Stimulated activated memory B cell treated with anti-CD40 and anti-IgM and Interleukin-4, amounts not matched to agents 10 μg/mL and 1 μg/mL and 100 μg/mL, for 72 hours (primary cell): ENCODE data around the gene SRMS.
"Not testable (repeated sequence)": the region's sequence is repeated elsewhere in the genome, so short reads cannot be mapped to it uniquely, and the experiment has no call there.

ENCODE experiments used
- ATAC-seq: fragments of 150-1000 bp; cut with Tn5 transposase; 2 replicates; pipeline ENCODE4 v1.10.0; 2021
- H3K27ac Mint-ChIP-seq: one replicate; pipeline ENCODE4 v1.8.0; 2022; ENCODE audit warnings: mild to moderate bottlenecking, mixed read lengths
- H3K27me3 Mint-ChIP-seq: one replicate; pipeline ENCODE4 v1.8.0; 2022; ENCODE audit warnings: mixed read lengths
- H3K36me3 Mint-ChIP-seq: one replicate; pipeline ENCODE4 v1.8.0; 2022; ENCODE audit warnings: mixed read lengths
- H3K4me1 Mint-ChIP-seq: one replicate; pipeline ENCODE4 v1.8.0; 2022; ENCODE audit warnings: mixed read lengths
- H3K4me3 Mint-ChIP-seq: one replicate; pipeline ENCODE4 v1.8.0; 2022; ENCODE audit warnings: mild to moderate bottlenecking, moderate library complexity, mixed read lengths
- H3K9me3 Mint-ChIP-seq: one replicate; pipeline ENCODE4 v1.8.0; 2022; ENCODE audit warnings: mixed read lengths

The SRMS gene

DNA sequence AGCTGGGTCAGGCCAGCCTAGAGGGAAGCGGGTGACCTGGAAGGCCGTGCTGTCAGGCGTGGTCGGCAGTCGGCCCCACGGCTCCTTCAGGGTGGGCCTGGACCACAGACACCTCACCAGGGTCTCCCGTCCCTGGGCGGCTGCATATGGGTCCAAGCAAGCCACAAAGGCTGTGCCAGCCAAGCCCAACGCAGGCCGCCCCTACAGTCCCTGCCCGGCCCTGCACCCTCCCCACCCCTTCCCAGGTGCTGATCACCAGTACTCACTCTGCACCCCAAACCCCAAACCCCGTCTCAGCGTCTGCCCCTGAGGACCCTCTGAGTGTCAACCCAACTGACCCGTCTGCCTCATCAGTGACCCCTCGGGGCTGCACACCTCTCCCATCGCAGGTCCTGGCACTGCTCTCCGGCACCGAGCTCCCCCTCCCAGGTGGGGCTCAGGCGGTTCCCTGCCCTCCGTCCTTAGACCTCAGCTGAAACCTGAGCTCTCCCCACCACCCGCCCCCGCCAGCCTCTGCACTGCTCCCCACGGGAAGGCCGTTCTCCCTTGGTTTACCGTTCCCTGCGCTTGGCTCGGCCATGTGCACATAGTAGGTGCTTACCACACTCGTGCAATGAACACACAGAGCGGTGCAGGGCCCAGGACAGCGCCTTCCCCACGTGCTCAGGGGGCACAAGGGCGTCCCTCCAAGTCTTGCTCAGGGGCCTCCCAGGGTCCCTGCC lies 28.4 kb downstream of the SRMS start:
- H3K27me3 Mint-ChIP-seq, result peaks cover 9% of the 10 kb centered on the region
- peak overlapping the region; percentile 78 for H3K4me3 Mint-ChIP-seq
- no peak for ATAC-seq
- peaks cover 22% of the 10 kb centered on the region for H3K36me3 Mint-ChIP-seq
- H3K27ac Mint-ChIP-seq, result peak overlapping the region; percentile 85
- H3K9me3 Mint-ChIP-seq, result peaks cover 7% of the 10 kb centered on the region
- peaks cover 18% of the 10 kb centered on the region for H3K4me1 Mint-ChIP-seq

DNA sequence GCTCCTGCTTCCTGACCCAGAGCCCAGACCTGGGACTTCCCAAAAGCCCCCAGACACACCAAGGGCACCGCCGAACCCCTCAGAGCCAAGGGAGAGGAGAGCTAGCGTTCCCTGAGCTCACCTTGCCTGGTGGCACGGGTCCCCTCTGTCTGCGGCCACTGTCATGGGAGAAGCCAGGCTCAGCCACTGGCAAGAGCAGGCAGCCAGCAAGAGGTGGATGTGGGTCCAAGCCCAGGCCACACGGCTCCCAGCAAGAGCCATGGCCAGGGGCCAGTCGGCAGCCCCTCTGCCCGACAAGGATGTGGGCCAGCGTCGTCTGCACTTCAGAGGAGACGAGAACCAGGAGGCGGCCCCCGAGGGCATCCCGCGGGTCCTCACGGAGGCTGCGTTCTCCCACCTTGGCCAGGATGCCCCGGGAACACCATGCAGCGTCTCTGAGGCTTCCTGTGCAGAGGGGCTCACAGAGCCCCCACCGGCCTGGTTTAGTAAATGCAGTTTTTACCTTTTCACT lies 29.1 kb downstream of the SRMS start:
- Mint-ChIP-seq H3K27me3 (peaks cover 14% of the 10 kb centered on the region), H3K27ac (no peak overlapping the region), H3K4me1 (peaks cover 17% of the 10 kb centered on the region), H3K9me3 (peaks cover 5% of the 10 kb centered on the region), H3K36me3 (peaks cover 15% of the 10 kb centered on the region), H3K4me3 (no peak overlapping the region)
- ATAC-seq, result no peak

DNA sequence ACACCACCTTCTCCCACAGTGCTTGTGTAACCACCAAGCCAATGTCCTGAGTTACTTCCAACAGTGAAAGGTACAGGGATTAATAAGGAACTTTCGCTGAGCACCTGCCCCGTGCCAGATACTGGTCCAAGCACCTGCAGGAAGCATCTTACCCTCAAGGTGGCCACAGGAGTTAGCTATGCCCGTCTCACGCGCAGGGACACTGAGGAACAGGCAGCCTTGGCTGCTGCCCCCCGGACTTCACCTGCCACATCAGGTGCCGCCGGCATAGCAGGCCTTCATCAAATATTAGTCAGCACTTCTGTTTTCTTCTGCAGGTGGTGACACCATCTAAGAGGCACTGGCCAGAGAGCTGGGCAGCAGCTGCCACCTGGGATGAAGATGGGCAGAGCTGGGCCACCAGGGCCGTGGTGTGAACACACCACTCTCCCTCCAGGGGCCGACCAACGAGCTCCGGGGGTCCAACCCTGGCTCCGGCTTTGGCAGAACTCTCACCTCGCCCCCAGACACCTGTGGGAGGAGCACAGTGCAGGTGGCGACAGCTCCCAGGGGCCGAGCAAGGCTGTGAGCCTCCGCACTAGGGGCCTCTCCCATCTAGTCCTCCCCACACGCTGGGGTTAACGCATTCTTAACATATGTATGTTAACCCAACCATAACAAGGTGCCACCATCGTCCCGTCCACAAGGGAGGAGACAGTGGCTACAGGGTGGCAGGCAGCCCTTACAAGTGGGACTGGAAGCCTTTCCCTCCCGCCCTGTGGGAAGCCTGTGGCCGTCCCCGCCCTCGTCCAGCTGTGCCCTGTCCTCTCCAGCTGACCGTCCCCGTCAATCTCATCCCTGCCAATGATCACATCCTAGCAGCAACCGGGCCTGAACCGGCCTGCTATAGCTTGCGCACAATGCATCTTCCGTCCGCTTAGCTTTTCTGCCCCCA lies 29.9 kb downstream of the SRMS start:
- no peak overlapping the region for H3K27ac Mint-ChIP-seq
- H3K9me3 Mint-ChIP-seq, result peaks cover 4% of the 10 kb centered on the region
- H3K4me1 Mint-ChIP-seq, result peaks cover 13% of the 10 kb centered on the region
- no peak for ATAC-seq
- peaks cover 21% of the 10 kb centered on the region for H3K27me3 Mint-ChIP-seq
- H3K4me3 Mint-ChIP-seq, result no peak overlapping the region
- H3K36me3 Mint-ChIP-seq, result peaks cover 8% of the 10 kb centered on the region

DNA sequence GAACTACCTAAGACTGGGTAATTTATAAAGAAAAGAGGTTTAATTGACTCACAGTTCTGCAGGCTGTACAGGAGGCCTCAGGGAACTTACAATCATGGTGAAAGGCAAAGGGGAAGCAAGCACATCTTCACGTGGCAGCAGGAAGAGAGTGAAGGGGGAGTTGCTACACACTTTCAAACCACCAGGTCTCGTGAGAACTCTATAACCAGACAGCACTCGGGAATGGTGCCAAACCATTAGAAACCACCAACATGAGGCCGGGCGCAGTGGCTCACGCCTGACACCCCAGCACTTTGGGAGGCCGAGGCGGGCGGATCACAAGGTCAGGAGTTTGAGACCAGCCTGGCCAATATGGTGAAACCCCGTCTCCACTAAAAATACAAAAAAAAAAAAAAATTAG lies 33.0 kb downstream of the SRMS start:
- H3K36me3 Mint-ChIP-seq, H3K4me1 Mint-ChIP-seq, H3K27ac Mint-ChIP-seq, ATAC-seq, H3K9me3 Mint-ChIP-seq, H3K4me3 Mint-ChIP-seq: not testable (repeated sequence)
- peaks cover 41% of the 10 kb centered on the region for H3K27me3 Mint-ChIP-seq

DNA sequence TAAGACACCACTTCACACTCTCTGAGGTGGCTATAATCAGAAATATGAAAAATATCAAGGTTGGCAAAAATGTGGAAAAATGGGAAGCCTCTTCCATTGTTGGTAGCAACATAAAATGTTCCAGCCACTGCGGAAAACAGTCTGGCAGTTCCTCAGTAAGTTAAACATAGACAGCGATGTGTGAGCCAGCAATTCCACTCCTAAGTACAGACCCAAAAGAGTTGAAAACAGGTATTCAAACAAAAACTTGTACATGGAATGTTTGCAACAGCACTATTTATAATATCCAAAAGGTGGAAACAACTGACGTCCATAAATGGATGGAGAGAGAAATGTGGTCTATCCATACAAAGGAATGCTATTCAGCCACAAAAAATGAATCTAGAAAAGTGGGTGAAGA lies 34.3 kb downstream of the SRMS start:
- Mint-ChIP-seq H3K36me3 (no peaks in the 10 kb centered on the region), H3K4me1 (no peaks in the 10 kb centered on the region), H3K27me3 (peaks cover 52% of the 10 kb centered on the region), H3K4me3 (no peak overlapping the region), H3K27ac (no peak overlapping the region), H3K9me3 (peaks cover 3% of the 10 kb centered on the region)
- no peak for ATAC-seq

DNA sequence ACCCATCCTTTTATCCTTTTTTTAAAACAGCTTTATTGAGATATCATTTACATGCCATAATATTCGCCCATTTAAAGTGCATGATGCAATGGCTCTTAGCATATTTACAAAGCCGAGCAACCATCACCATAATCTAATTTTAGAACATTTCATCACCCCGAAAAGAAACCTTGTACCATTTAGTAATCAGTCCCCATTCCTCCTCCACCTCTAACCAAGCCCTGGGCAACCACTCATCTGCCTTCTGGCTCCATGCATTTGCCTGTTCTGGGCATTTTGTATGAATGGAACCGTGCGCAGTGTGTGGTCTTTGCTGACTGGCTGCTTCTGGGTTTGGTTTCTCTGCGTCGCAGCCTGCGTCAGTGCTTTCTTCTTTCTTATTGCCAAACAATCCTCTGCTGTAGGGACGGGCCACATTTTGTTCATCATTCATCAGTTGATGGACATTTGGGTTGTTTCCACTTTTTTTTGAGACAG lies 38.4 kb downstream of the SRMS start:
- Mint-ChIP-seq H3K4me1 (no peaks in the 10 kb centered on the region), H3K4me3 (no peak overlapping the region), H3K27me3 (peaks cover 71% of the 10 kb centered on the region), H3K9me3 (peaks cover 4% of the 10 kb centered on the region), H3K27ac (no peak overlapping the region), H3K36me3 (no peaks in the 10 kb centered on the region)
- ATAC-seq, result no peak

DNA sequence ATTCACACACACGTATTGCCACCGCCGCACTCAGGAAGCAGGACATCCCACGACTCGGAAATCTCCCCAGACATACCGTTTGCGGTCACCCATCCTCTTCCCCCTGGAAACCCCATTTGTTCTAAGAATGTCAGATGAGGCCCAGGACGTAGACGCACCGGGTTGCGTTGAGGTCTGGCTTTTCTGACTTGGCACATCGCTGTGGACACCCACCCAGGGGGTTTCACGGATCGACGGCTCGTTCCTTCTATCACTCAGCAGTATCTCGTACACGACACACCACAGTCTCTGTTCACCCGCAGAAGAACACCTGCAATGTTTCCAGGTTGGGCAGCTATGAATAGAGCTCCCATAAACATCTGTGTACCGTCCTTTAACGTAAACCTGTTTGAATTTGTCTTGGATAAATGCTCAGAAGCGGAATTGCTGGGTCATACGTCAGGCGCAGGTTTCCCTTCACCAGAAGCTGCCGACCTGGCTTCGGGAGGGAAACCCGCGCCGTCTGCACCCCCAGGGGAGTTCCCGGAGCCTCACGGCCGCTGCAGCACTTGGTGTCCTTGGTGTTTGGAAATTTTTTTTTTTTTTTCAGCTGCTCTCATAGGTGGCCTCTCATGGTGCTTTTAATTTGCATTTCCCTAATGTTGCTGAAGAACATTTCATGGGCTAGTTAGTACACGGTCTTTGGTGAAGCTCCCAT lies 39.3 kb downstream of the SRMS start:
- ATAC-seq, result no peak
- Mint-ChIP-seq H3K36me3 (no peaks in the 10 kb centered on the region), H3K27me3 (peaks cover 65% of the 10 kb centered on the region), H3K27ac (no peak overlapping the region), H3K4me1 (no peaks in the 10 kb centered on the region), H3K4me3 (no peak overlapping the region), H3K9me3 (peaks cover 4% of the 10 kb centered on the region)

DNA sequence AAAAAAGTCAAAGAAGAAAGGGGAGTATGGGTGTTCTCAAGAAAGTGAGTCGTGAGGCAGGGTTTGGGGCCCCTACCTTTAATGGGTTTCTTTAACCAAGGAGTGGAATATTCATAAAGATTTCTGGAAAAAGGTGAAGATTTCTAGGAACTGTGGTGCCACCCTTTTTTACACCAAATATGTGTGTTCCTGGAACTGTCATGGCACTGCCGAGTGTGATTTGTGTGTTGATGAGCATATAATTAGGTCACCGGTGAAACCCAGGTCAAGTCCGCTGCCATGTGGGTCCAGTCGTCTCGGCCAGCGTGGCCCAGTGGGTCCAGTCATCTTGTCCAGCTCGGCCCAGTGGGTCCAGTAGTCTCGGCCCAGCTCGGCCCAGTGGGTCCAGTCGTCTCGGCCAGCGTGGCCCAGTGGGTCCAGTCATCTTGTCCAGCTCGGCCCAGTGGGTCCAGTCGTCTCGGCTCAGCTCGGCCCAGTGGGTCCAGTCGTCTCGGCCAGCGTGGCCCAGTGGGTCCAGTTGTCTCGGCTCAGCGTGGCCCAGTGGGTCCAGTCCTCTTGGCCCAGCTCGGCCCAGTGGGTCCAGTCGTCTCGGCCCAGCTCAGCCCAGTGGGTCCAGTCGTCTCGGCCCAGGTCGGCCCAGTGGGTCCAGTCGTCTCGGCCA lies 40.3 kb downstream of the SRMS start:
- Mint-ChIP-seq H3K4me1 (no peaks in the 10 kb centered on the region), H3K27ac (no peak overlapping the region), H3K36me3 (no peaks in the 10 kb centered on the region), H3K9me3 (peaks cover 4% of the 10 kb centered on the region), H3K4me3 (no peak overlapping the region), H3K27me3 (peaks cover 55% of the 10 kb centered on the region)
- ATAC-seq, result no peak

DNA sequence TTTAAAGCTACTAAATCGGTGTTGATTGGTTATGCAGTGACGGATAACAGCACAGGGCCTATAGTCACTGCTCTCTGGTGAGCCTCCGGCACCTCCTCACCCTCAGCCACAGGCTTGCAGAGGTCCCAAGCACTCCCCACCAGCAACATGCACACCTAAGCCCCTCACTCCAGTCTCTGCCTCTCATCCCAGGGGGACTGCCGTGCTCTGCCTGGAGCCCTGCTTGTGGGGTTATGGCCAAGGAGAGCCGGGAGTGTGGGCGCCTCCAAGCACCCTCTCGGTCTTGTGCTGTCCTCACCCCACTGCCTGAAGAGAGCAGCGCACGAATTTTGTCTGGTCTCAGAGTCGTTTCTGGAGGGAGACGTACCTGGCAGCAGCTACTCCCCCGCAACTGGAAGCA lies 41.8 kb downstream of the SRMS start:
- Mint-ChIP-seq H3K27ac (no peak overlapping the region), H3K27me3 (peaks cover 49% of the 10 kb centered on the region)
- no peak for ATAC-seq

DNA sequence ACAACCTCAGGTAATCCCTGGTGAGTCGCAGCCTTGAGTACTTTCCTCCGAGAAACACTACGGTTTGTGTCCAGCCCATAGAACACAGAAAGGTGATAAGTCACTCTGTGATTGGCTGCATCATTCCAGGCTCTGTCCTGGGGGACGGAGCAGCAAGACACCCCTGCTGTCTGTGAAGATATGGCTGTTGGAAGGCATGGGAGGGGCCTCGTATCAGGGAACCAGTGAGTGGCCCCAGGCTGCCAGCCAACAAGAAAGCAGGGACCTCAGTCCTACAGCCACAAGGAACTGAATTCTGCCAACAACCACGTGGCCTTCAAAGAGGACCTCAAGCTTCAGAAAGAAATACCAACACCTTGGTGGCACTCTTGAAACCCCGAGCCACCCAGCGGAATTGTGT lies 42.3 kb downstream of the SRMS start:
- Mint-ChIP-seq H3K27me3 (peaks cover 47% of the 10 kb centered on the region), H3K4me1 (no peaks in the 10 kb centered on the region), H3K9me3 (peaks cover 4% of the 10 kb centered on the region), H3K36me3 (no peaks in the 10 kb centered on the region), H3K27ac (no peak overlapping the region), H3K4me3 (no peak overlapping the region)
- ATAC-seq, result no peak

More for the DNA sequence above, 41.8 kb downstream of the SRMS start:
- no peaks in the 10 kb centered on the region for H3K36me3 Mint-ChIP-seq
- peaks cover 4% of the 10 kb centered on the region for H3K9me3 Mint-ChIP-seq
- no peaks in the 10 kb centered on the region for H3K4me1 Mint-ChIP-seq
- H3K4me3 Mint-ChIP-seq, result no peak overlapping the region

DNA sequence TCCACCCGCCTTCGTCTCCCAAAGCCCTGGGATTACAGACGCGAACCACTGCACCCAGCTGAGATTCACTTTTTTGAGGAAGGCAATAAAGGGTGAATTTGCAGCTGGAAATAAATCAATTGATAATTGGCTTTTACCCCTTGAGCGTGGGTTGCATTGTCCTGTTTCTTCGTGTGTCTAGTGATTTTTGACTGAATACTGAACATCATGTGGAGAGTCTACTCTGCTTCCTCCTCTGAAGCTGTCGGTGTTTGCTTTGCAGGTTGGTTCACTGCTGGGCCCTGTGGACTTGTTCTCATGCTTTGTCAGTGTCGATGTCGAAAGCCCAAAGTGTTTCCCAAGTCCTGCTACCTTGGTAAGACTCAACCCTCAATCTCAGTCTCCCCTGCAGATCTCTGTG lies 42.9 kb downstream of the SRMS start:
- no peaks in the 10 kb centered on the region for H3K36me3 Mint-ChIP-seq
- no peaks in the 10 kb centered on the region for H3K4me1 Mint-ChIP-seq
- H3K4me3 Mint-ChIP-seq, result no peak overlapping the region
- H3K27ac Mint-ChIP-seq, result no peak overlapping the region
- peaks cover 41% of the 10 kb centered on the region for H3K27me3 Mint-ChIP-seq
- H3K9me3 Mint-ChIP-seq, result peaks cover 4% of the 10 kb centered on the region
- no peak for ATAC-seq

DNA sequence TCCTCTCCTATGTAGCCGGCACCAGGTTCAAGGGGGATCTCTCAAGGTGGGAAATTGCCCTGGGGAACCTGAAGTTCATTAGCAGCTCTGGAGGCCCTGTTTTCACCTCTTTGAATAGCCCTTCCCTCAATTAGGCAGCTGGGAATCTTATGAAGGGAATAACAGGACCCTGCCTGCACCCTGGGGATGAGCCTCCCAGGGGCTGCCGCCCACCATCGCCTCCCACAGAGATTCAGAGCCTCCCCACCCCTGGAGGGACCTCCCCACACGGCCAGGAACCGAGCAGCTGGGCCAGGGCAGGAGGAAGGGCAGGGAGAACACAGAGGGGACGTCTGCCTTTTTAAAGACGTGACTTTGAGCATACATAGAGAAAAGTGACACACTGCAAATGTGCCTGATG lies 44.0 kb downstream of the SRMS start:
- no peaks in the 10 kb centered on the region for H3K4me1 Mint-ChIP-seq
- no peak overlapping the region for H3K27ac Mint-ChIP-seq
- ATAC-seq, result no peak
- peaks cover 29% of the 10 kb centered on the region for H3K27me3 Mint-ChIP-seq
- peaks cover 4% of the 10 kb centered on the region for H3K9me3 Mint-ChIP-seq
- no peak overlapping the region for H3K4me3 Mint-ChIP-seq
- no peaks in the 10 kb centered on the region for H3K36me3 Mint-ChIP-seq

DNA sequence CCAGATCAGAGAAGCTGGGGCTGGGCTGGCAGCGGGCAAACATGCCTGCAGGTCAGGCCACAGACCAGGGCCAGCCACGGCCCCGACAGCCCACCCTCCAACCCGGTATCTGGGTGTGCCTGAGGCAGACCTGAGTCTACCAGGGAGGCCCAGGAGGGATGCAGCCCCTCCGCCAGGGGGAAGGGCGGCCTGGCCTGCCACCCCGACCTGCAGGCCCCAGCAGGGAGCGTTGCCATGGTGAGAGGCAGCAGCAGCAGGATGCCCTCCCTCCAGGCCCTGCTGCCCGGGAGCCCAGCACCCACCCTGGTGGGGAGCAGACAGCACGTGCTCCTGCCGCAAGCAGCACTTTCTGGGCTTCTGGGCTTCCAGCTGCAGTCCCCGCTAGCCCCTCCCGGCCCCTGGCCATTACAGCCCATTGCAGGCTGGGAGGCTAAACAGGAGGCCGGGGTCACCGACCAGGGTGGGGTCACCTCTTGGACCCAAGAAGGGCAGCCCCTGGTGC lies 44.8 kb downstream of the SRMS start:
- no peak for ATAC-seq
- Mint-ChIP-seq H3K27me3 (peaks cover 28% of the 10 kb centered on the region), H3K4me3 (no peak overlapping the region), H3K9me3 (peaks cover 4% of the 10 kb centered on the region), H3K27ac (no peak overlapping the region), H3K36me3 (no peaks in the 10 kb centered on the region), H3K4me1 (no peaks in the 10 kb centered on the region)

DNA sequence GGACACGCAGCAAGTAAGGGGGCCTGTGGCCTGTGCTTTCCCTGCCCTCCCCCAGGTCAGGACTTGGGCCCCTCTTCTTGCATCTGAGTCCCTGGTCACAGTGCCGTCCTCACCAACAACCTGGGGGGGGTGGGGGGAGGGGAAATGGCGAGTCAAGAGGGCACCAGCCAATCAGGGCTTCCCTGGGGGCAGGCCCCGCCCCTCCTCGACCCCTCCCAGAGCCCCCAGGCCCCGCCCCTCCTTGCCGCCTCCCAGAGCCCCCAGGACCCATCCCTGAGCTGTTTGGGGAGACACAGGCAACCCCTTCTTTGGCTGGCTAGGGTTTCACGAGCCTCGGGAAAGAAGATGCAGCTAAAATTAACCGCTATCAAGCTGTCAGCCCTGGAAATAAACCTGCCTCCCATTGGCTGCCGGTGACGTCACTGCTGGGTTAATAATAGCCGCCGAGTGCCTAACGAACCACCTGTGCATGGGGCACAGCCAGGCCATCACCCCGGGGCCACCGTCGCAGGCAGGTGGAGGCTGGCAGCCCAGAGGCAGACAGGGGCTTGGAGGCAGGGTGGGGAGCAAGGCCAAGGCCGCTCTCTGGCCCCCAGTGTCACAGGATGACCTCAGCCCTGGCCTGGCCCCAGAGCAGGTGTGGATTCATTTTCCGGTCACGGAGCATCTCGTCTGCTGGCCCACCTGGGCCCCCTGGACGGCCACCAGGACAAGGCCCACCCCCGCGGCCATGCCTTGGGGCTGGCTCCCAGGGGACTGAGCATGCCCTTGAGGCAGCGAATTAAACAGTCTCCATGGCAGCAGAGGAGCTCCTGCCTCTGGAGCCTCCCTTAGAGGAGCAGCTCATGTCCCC lies 45.5 kb downstream of the SRMS start:
- peaks cover 30% of the 10 kb centered on the region for H3K27me3 Mint-ChIP-seq
- no peaks in the 10 kb centered on the region for H3K36me3 Mint-ChIP-seq
- peaks cover 3% of the 10 kb centered on the region for H3K4me1 Mint-ChIP-seq
- ATAC-seq, result no peak
- no peak overlapping the region for H3K27ac Mint-ChIP-seq
- H3K4me3 Mint-ChIP-seq, result no peak overlapping the region
- peaks cover 4% of the 10 kb centered on the region for H3K9me3 Mint-ChIP-seq
